ENCODE data around the gene SORL1. TPM values are rescaled to one million over a fixed set of nuclear protein-coding genes. Genes with fewer than 3 reads are reported as not detected.
"Not testable (repeated sequence)": the region's sequence is repeated elsewhere in the genome, so short reads cannot be mapped to it uniquely, and the experiment has no call there.

The SORL1 gene
- 4.5 TPM in 2 replicates for total RNA-seq (2014; rRNA removed; shearing (Covaris generic))
- polyA plus RNA-seq (2014; cell fraction: nucleus; rRNA removed), result 2.2 and 3.7 TPM in 2 replicates

GRCh38 chr11:121451986-121452608, at the start of gene SORL1:
SORL1 (plus strand) TSS chr11:121452314; CDS start chr11:121452332, 18 bp downstream.
- peak; percentile 43 for DNase-seq (ENCODE audit: extremely low read depth, low read depth)

GRCh38 chr11:121405646-121406045, 46.5 kb upstream of the SORL1 start:
- no peak for DNase-seq (ENCODE audit: extremely low read depth, low read depth)

GRCh38 chr11:121406291-121406690, 45.8 kb upstream of the SORL1 start:
- no peak for DNase-seq (ENCODE audit: extremely low read depth, low read depth)

- no peak for DNase-seq (ENCODE audit: extremely low read depth, low read depth)
Measured at GRCh38 chr11:121408830-121409229, 43.3 kb upstream of the SORL1 start.

- not testable (repeated sequence) for DNase-seq (ENCODE audit: extremely low read depth, low read depth)
Measured at GRCh38 chr11:121410041-121410440, 42.1 kb upstream of the SORL1 start.

GRCh38 chr11:121411330-121411729, 40.8 kb upstream of the SORL1 start:
- not testable (repeated sequence) for DNase-seq (ENCODE audit: extremely low read depth, low read depth)

- no peak for DNase-seq (ENCODE audit: extremely low read depth, low read depth)
Measured at GRCh38 chr11:121412000-121412587, 40.0 kb upstream of the SORL1 start.

GRCh38 chr11:121412711-121413415, 39.3 kb upstream of the SORL1 start:
- no peak for DNase-seq (ENCODE audit: extremely low read depth, low read depth)

GRCh38 chr11:121414141-121414913, 37.8 kb upstream of the SORL1 start:
- DNase-seq (ENCODE audit: extremely low read depth, low read depth), result no peak

- no peak for DNase-seq (ENCODE audit: extremely low read depth, low read depth)
Measured at GRCh38 chr11:121415856-121416255, 36.3 kb upstream of the SORL1 start.

- no peak for DNase-seq (ENCODE audit: extremely low read depth, low read depth)
Measured at GRCh38 chr11:121417055-121417551, 35.0 kb upstream of the SORL1 start.

GRCh38 chr11:121417607-121418006, 34.5 kb upstream of the SORL1 start:
- DNase-seq (ENCODE audit: extremely low read depth, low read depth), result no peak

GRCh38 chr11:121418625-121419114, 33.4 kb upstream of the SORL1 start:
- DNase-seq (ENCODE audit: extremely low read depth, low read depth), result no peak

GRCh38 chr11:121419836-121420235, 32.3 kb upstream of the SORL1 start:
- DNase-seq (ENCODE audit: extremely low read depth, low read depth), result no peak

- DNase-seq (ENCODE audit: extremely low read depth, low read depth), result no peak
Measured at GRCh38 chr11:121420398-121420797, 31.7 kb upstream of the SORL1 start.

GRCh38 chr11:121421149-121421901, 30.8 kb upstream of the SORL1 start:
- DNase-seq (ENCODE audit: extremely low read depth, low read depth), result no peak

- no peak for DNase-seq (ENCODE audit: extremely low read depth, low read depth)
Measured at GRCh38 chr11:121422675-121423074, 29.4 kb upstream of the SORL1 start.

- DNase-seq (ENCODE audit: extremely low read depth, low read depth), result no peak
Measured at GRCh38 chr11:121425828-121426227, 26.3 kb upstream of the SORL1 start.

GRCh38 chr11:121426476-121427399, 25.4 kb upstream of the SORL1 start:
- DNase-seq (ENCODE audit: extremely low read depth, low read depth), result no peak
